RWPE2 (cell line): ENCODE results near the gene LBH.

Experiments
- ATAC-seq: fragments of 200-7000 bp; cut with Tn5 transposase; 3 replicates; pipeline ENCODE4 v1.9.1; 2021; ENCODE audit warnings: low read depth
- DNase-seq: peaks from one replicate; pipeline ENCODE4 v3.0.0-alpha.2; 2020; ENCODE audit warnings: low spot score
- H3K27ac ChIP-seq: fragments of 450-650 bp; 2 replicates; pipeline ENCODE4 v1.5.1; 2017; ENCODE audit warnings: mild to moderate bottlenecking; ENCODE audit not compliant: poor library complexity, severe bottlenecking
- H3K27me3 ChIP-seq: fragments of 250-450 bp; sonication (Bioruptor Pico); 2 replicates; pipeline ENCODE4 v1.5.1; 2021; ENCODE audit warnings: mild to moderate bottlenecking, moderate library complexity; ENCODE audit not compliant: insufficient read depth, poor library complexity, severe bottlenecking
- H3K36me3 ChIP-seq: fragments of 250-450 bp; sonication (Bioruptor Pico); 2 replicates; pipeline ENCODE4 v1.5.1; 2020; ENCODE audit warnings: low read depth, mild to moderate bottlenecking, moderate library complexity
- H3K4me1 ChIP-seq: fragments of 250-450 bp; sonication (Bioruptor Pico); 2 replicates; pipeline ENCODE4 v1.5.1; 2021; ENCODE audit warnings: mild to moderate bottlenecking, moderate library complexity; ENCODE audit not compliant: insufficient read depth, poor library complexity, severe bottlenecking
- H3K4me3 ChIP-seq: fragments of 250-450 bp; sonication (Bioruptor Pico); 2 replicates; pipeline ENCODE4 v1.5.1; 2021; ENCODE audit warnings: mild to moderate bottlenecking, moderate library complexity; ENCODE audit not compliant: severe bottlenecking
- H3K9me3 ChIP-seq: fragments of 250-450 bp; sonication (Bioruptor Pico); 2 replicates; pipeline ENCODE4 v1.5.1; 2021; ENCODE audit warnings: mild to moderate bottlenecking, moderate library complexity; ENCODE audit not compliant: severe bottlenecking
- CTCF ChIP-seq: fragments of 450-650 bp; IDR thresholded peaks from one replicate; pipeline ENCODE4 v1.5.1; 2017; ENCODE audit warnings: mild to moderate bottlenecking, moderate library complexity; ENCODE audit not compliant: poor library complexity, severe bottlenecking

LBH gene

GRCh38 chr2:30300122-30300455 is 68.8 kb downstream of the LBH start:
- Histone ChIP-seq H3K4me1 (no peaks in the 10 kb centered on the region), H3K4me3 (no peak overlapping the region), H3K27ac (no peak overlapping the region), H3K27me3 (no peaks in the 10 kb centered on the region), H3K36me3 (no peaks in the 10 kb centered on the region), H3K9me3 (no peaks in the 10 kb centered on the region)
- DNase-seq (no peak), ATAC-seq (no peak)
- TF ChIP-seq CTCF = no peak

DNA sequence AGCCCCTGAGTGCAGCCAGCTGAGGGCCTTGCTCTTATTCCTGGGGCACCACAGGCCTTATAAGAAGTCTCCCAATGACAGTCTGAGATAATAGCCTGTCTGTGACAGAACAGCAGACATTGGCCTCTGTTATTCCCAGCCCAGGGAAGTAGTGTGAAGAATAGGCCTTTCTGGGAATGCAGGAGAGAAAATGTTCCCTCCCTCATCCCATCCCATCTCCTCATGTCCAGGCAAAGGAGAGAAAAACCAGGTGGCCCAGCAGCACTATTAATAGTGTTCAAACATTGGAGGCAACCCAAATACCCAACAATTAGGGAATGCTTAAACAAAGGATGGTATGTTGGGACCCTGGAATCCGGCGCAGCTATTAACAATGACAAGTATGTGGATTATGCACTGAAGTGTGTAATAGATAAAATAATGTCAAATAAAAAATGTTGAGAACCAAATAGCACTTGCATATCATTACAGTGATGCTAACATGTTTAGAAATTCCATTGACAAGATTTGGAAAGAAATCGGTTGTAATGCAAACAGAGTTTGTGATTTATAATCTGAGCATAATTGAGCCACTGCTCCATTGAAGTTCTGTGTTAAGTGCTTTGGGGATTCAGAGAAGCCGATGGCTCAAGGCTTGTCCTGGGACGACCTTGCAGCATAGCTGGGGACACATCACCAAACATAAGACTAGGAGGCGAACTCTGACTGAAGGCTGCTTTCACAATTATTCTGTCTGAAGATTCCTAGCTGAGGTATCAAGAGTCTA is 69.3 kb downstream of the LBH start:
- H3K9me3 ChIP-seq = no peaks in the 10 kb centered on the region
- no peak for DNase-seq
- no peaks in the 10 kb centered on the region for H3K27me3 ChIP-seq
- no peak overlapping the region for H3K27ac ChIP-seq
- no peak overlapping the region for H3K4me3 ChIP-seq
- no peak for TF ChIP-seq CTCF
- no peaks in the 10 kb centered on the region for H3K36me3 ChIP-seq
- H3K4me1 ChIP-seq = no peaks in the 10 kb centered on the region
- ATAC-seq = no peak

- no peaks in the 10 kb centered on the region for H3K4me1 ChIP-seq
- no peaks in the 10 kb centered on the region for H3K9me3 ChIP-seq
- H3K36me3 ChIP-seq = no peaks in the 10 kb centered on the region
- H3K27me3 ChIP-seq = no peaks in the 10 kb centered on the region
- ATAC-seq = no peak
- DNase-seq = no peak
- no peak overlapping the region for H3K27ac ChIP-seq
- TF ChIP-seq CTCF = no peak
- H3K4me3 ChIP-seq = no peak overlapping the region
Observed at GRCh38 chr2:30301551-30301950, 70.2 kb downstream of the LBH start.

DNA sequence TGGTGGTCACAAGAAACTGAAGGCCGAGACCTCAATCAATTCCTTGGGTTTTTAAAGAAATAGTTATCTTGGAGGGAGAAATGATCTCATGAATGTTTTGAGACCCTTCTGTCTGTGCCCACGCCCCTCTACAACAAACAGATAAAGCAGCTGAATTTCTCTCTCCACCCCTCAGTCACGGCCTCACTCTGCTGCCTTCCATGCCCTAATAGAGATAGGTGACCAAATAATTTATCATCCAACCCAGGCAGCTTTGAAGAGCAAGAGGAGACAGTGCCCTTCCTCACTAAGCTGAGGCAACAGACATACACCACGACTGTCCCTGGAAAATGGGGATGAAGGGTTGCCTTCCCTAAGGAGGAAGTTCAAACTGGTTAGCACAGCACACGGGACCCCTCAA is 71.2 kb downstream of the LBH start:
- Histone ChIP-seq H3K36me3 (no peaks in the 10 kb centered on the region), H3K4me3 (no peak overlapping the region), H3K4me1 (no peaks in the 10 kb centered on the region), H3K27ac (no peak overlapping the region), H3K27me3 (no peaks in the 10 kb centered on the region), H3K9me3 (no peaks in the 10 kb centered on the region)
- ATAC-seq (no peak), DNase-seq (no peak)
- TF ChIP-seq CTCF = no peak

DNA sequence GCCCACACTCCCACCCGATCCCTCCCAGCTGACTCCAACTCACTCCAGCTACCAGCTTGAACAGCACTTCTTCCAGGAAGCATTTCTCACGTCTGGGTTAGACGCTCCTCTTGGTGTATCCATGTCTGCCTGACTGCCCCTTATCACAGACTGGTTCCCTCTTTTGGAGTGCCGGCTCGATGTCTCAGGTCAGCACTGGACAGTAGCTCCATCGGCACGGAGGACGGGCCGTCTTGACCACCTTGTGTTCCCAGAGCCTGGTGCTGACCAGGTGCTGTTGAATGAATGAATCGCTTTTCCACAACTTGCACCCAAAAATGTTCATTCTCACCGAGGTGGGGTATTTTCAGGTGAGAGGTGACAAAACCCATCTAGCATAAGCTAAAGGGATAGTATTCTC is 71.8 kb downstream of the LBH start:
- Histone ChIP-seq H3K4me1 (no peaks in the 10 kb centered on the region), H3K36me3 (no peaks in the 10 kb centered on the region), H3K4me3 (no peak overlapping the region), H3K27me3 (no peaks in the 10 kb centered on the region), H3K9me3 (no peaks in the 10 kb centered on the region), H3K27ac (no peak overlapping the region)
- no peak for TF ChIP-seq CTCF
- ATAC-seq = no peak
- no peak for DNase-seq
